HG03439 (cell line): ENCODE results near the gene ST14.
A peak's percentile ranks its signal among the peaks of the same experiment; 100 is the strongest.

ENCODE experiments used
- ATAC-seq: cut with Tn5 transposase; IDR thresholded peaks from one replicate; pipeline ENCODE4 v1.9.1; 2021; ENCODE audit warnings: mild to moderate bottlenecking, moderate library complexity; ENCODE audit not compliant: unreplicated experiment

The ST14 gene

GRCh38 chr11:130133716-130134115 is 25.9 kb upstream of the ST14 start:
- ATAC-seq, result no peak

GRCh38 chr11:130136107-130136506 is 23.5 kb upstream of the ST14 start:
- no peak for ATAC-seq

GRCh38 chr11:130137999-130138398 is 21.6 kb upstream of the ST14 start:
- no peak for ATAC-seq

GRCh38 chr11:130139401-130139800 is 20.2 kb upstream of the ST14 start:
- ATAC-seq, result no peak

- no peak for ATAC-seq
These were observed 17.8 kb upstream of the ST14 start for GRCh38 chr11:130141561-130142341.

- no peak for ATAC-seq
These were observed 15.4 kb upstream of the ST14 start for GRCh38 chr11:130144141-130144540.

- no peak for ATAC-seq
These were observed 14.7 kb upstream of the ST14 start for GRCh38 chr11:130144861-130145281.

- ATAC-seq, result no peak
These were observed 14.2 kb upstream of the ST14 start for GRCh38 chr11:130145311-130145812.

- ATAC-seq, result no peak
These were observed 13.4 kb upstream of the ST14 start for GRCh38 chr11:130145975-130146776.

GRCh38 chr11:130146796-130147195 is 12.8 kb upstream of the ST14 start:
- ATAC-seq, result no peak

GRCh38 chr11:130148796-130149326 is 10.7 kb upstream of the ST14 start:
- no peak for ATAC-seq

GRCh38 chr11:130150790-130151189 is 8.8 kb upstream of the ST14 start:
- ATAC-seq, result peak; percentile 43

GRCh38 chr11:130151196-130151595 is 8.4 kb upstream of the ST14 start:
- peak; percentile 35 for ATAC-seq

GRCh38 chr11:130156108-130157022 is 3.2 kb upstream of the ST14 start:
- no peak for ATAC-seq

- ATAC-seq, result no peak
These were observed 2.5 kb upstream of the ST14 start for GRCh38 chr11:130157101-130157500.

GRCh38 chr11:130157840-130158239 is 1.7 kb upstream of the ST14 start:
- no peak for ATAC-seq

GRCh38 chr11:130159139-130159538 is 443 bp upstream of the ST14 start:
- no peak for ATAC-seq

- ATAC-seq, result no peak
These were observed 1.0 kb downstream of the ST14 start for GRCh38 chr11:130160498-130161155.

- no peak for ATAC-seq
These were observed 2.0 kb downstream of the ST14 start for GRCh38 chr11:130161441-130162145.
